Measurements from ENCODE around the gene SARNP.
"Not testable (repeated sequence)": the region's sequence is repeated elsewhere in the genome, so short reads cannot be mapped to it uniquely, and the experiment has no call there.

The SARNP gene

DNA sequence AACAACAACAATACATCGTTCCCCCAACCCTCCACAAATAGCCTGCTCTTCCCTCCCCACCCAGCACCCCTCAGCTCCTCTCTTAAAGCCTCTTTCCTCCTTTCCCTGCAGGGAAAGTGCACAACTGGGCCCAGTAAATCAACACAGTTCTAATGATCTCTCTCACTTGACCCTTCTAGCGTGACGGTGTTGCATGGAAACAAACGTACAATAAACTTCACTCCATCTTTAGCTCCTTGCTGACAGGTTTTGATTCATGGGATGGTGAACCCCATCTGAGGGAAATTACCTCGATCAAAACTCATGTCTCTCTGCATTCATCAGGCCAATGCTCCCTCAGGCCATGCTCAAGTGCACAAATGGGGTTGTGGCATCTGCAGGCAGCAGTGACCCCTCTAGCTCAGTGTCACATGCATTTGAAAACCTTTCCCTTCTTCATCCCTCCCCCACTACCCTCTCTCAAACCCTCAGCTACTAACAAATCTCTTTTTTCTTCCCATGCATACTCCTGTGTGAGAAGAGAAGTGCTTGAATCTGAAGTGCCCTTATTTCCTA lies 51.7 kb downstream of the SARNP start:
- peaks cover 40% of the 10 kb centered on the region for H3K36me3 ChIP-seq
- TF ChIP-seq, protein P1, sequence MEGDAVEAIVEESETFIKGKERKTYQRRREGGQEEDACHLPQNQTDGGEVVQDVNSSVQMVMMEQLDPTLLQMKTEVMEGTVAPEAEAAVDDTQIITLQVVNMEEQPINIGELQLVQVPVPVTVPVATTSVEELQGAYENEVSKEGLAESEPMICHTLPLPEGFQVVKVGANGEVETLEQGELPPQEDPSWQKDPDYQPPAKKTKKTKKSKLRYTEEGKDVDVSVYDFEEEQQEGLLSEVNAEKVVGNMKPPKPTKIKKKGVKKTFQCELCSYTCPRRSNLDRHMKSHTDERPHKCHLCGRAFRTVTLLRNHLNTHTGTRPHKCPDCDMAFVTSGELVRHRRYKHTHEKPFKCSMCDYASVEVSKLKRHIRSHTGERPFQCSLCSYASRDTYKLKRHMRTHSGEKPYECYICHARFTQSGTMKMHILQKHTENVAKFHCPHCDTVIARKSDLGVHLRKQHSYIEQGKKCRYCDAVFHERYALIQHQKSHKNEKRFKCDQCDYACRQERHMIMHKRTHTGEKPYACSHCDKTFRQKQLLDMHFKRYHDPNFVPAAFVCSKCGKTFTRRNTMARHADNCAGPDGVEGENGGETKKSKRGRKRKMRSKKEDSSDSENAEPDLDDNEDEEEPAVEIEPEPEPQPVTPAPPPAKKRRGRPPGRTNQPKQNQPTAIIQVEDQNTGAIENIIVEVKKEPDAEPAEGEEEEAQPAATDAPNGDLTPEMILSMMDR (IDR thresholded peaks at IDR 0.05) = no peak

DNA sequence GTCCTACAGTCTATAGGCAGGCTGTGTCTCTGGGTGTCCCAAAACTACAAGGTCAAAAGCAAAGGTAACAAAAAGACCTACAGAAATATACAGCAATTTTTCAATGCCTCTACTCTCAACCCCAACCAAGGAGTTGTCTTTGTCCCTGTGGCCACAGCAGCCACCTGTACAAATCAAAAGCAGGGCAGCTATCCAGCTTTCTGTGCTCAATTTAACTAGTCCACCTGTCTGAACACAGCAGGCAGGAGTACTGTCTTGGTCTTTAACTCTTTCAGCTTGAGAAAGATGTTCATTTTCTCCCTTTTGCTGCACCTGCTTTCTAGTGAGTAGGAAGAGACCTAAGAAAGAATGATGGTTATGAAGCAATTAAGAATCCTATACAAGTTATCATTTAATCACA lies 54.9 kb downstream of the SARNP start:
- H3K27me3 ChIP-seq = no peaks in the 10 kb centered on the region
- peaks cover 65% of the 10 kb centered on the region for H3K36me3 ChIP-seq
- TF ChIP-seq, protein P1 (IDR thresholded peaks at IDR 0.05) = no peak
- no peaks in the 10 kb centered on the region for H3K4me1 ChIP-seq (ENCODE audit: control insufficient read depth in 1 of 2, insufficient read depth in 1 of 2, low read depth in 1 of 2, low read length in 1 of 2)
- no peaks in the 10 kb centered on the region for H3K9me3 ChIP-seq
- no peak overlapping the region for H3K27ac ChIP-seq
- no peak overlapping the region for H3K4me3 ChIP-seq (ENCODE audit: low read depth in 1 of 2, low read length in 1 of 2)

More for the DNA sequence above, 51.7 kb downstream of the SARNP start:
- no peaks in the 10 kb centered on the region for H3K27me3 ChIP-seq
- H3K9me3 ChIP-seq = no peaks in the 10 kb centered on the region
- H3K4me3 ChIP-seq (ENCODE audit: low read depth in 1 of 2, low read length in 1 of 2) = no peak overlapping the region
- H3K27ac ChIP-seq = no peak overlapping the region
- H3K4me1 ChIP-seq (ENCODE audit: control insufficient read depth in 1 of 2, insufficient read depth in 1 of 2, low read depth in 1 of 2, low read length in 1 of 2) = peaks cover 5 to 6% of the 10 kb centered on the region in 2 experiments

DNA sequence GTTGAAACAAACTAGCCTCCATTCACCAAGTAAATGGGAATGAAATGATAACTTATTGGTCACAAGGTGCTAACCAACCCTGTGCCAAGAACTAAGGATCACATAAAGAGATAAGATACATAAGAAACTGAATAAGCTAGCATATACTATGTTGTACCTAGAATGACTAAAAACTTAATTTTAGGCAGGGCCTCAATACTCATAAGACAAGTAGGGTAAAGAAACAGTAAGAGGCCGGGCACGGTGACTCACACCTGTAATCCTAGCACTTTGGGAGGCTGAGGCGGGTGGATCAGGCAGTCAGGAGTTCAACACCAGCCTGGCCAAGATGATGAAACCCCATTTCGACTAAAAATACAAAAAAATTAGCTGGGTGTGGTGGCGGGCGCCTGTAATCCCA lies 56.9 kb downstream of the SARNP start:
- H3K4me1 ChIP-seq (ENCODE audit: control insufficient read depth in 1 of 2, insufficient read depth in 1 of 2, low read depth in 1 of 2, low read length in 1 of 2) = no peaks in the 10 kb centered on the region
- TF ChIP-seq, protein P1 (IDR thresholded peaks at IDR 0.05) = no peak
- H3K27ac ChIP-seq = no peak overlapping the region
- no peaks in the 10 kb centered on the region for H3K9me3 ChIP-seq
- peaks cover 72% of the 10 kb centered on the region for H3K36me3 ChIP-seq
- H3K4me3 ChIP-seq (ENCODE audit: low read depth in 1 of 2, low read length in 1 of 2) = no peak overlapping the region
- H3K27me3 ChIP-seq = no peaks in the 10 kb centered on the region

DNA sequence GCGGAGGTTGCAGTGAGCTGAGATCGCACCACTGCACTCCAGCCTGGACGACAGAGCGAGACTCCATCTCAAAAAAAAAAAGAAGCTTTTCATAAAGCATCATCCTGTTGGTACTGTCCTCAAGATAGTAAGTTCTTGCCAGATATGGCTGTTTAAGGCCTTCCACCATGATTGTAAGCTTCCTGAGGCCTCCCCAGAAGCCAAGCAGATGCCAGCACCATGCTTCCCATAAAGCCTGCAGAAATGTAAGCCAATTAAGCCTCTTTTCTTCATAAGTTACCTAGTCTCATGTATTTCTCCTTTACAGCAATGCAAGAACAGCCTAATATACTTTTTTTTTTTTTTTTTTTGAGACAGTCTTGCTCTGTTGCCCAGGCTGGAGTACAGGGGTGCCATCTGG lies 58.9 kb downstream of the SARNP start:
- peaks cover 85% of the 10 kb centered on the region for H3K36me3 ChIP-seq
- not testable (repeated sequence) for H3K27ac ChIP-seq; H3K9me3 ChIP-seq; H3K4me3 ChIP-seq (ENCODE audit: low read depth in 1 of 2, low read length in 1 of 2); H3K4me1 ChIP-seq (ENCODE audit: control insufficient read depth in 1 of 2, insufficient read depth in 1 of 2, low read depth in 1 of 2, low read length in 1 of 2); H3K27me3 ChIP-seq

DNA sequence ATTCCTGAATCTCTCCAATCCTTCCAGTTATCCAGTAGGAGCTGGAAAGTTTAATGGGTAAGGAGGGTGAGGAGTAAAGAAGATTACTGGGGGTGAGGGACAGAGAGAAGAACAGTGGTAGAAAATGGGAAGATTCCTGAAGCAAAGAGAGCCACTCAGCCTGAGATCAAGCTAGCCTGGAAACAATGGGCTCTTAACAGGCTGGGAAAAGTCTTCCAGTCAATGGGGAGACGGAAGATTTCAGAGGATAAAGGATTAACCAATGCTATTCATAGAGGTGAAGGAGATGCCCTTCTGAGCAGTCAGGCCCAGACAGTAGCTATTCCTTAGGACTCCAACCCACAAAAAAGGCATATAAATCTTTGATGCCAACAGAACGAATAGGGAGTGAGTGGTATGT lies 59.8 kb downstream of the SARNP start:
- H3K9me3 ChIP-seq = no peaks in the 10 kb centered on the region
- H3K36me3 ChIP-seq = peaks cover 85% of the 10 kb centered on the region
- no peak overlapping the region for H3K4me3 ChIP-seq (ENCODE audit: low read depth in 1 of 2, low read length in 1 of 2)
- TF ChIP-seq, protein P1 (IDR thresholded peaks at IDR 0.05) = no peak
- no peaks in the 10 kb centered on the region for H3K4me1 ChIP-seq (ENCODE audit: control insufficient read depth in 1 of 2, insufficient read depth in 1 of 2, low read depth in 1 of 2, low read length in 1 of 2)
- no peaks in the 10 kb centered on the region for H3K27me3 ChIP-seq
- no peak overlapping the region for H3K27ac ChIP-seq

DNA sequence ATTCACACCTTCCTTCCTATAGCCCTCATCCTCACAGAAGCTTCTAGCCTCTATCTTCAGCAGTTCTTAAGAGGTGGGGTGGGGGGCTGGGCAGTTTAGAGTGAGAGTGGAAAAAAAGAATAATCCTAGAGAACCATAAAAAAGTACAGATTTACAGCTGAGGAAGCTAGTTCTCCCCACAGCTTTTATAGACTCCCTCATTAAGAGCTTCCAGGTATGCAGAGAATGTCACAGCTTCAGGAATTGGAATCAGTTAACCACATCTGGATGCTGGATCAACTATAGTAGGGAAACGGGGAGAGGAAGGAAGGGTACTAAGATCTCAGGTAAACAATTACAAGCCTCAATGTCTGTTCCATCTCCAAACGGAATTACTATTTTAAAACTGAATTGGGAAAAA lies 62.3 kb downstream of the SARNP start:
- Histone ChIP-seq H3K4me3 (ENCODE audit: low read depth in 1 of 2, low read length in 1 of 2) (no peak overlapping the region), H3K27ac (no peak overlapping the region), H3K9me3 (no peaks in the 10 kb centered on the region), H3K4me1 (ENCODE audit: control insufficient read depth in 1 of 2, insufficient read depth in 1 of 2, low read depth in 1 of 2, low read length in 1 of 2) (no peaks in the 10 kb centered on the region), H3K36me3 (peaks cover 94% of the 10 kb centered on the region), H3K27me3 (no peaks in the 10 kb centered on the region)
- TF ChIP-seq, protein P1 (IDR thresholded peaks at IDR 0.05) = no peak

Measured in neutrophil (primary cell).